Measurements from ENCODE around the gene FAM111B.

DNA sequence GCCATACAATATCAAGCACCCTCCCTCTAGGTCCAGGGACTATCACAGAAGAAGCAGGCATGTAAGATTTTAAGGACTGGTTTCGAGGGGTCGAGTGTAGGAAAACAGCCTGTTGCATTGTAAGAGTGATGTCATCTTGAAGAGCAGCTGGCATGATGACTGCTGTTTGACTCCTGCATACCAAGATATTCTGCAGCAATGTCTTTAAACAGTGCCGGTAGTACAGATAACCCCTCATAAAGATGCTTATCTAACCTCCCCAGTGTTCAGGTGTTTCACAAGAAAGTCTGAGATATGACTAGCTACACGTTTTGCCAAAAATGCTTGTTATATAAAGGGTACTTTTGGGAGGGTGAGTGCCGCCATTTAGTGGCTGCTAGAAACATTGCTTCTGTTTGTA is 47.6 kb downstream of the FAM111B start:
- TF ChIP-seq ZNF274 (IDR thresholded peaks at IDR 0.05; ENCODE audit: low read depth, low read length) (no peak), YY1 (IDR thresholded peaks at IDR 0.05; ENCODE audit: insufficient read depth, insufficient read length) (no peak)
